Urinary bladder (tissue), 4 donors: ENCODE data around the gene AGMO. TPM values are rescaled to one million over a fixed set of nuclear protein-coding genes. Genes with fewer than 3 reads are reported as not detected.

Experiments
- DNase-seq: peaks from one replicate; pipeline ENCODE4 v3.0.0-alpha.2; 2015; ENCODE audit errors: extremely low spot score
- H3K27ac ChIP-seq: one replicate; pipeline ENCODE4 v1.5.1; 2013; ENCODE audit warnings: low read depth, mild to moderate bottlenecking, moderate library complexity
- H3K36me3 ChIP-seq: one replicate; pipeline ENCODE4 v1.6.1; 2013; ENCODE audit warnings: mild to moderate bottlenecking, moderate library complexity; ENCODE audit not compliant: insufficient read depth
- H3K4me1 ChIP-seq: one replicate; pipeline ENCODE4 v1.6.1; 2013; ENCODE audit warnings: mild to moderate bottlenecking, moderate library complexity; ENCODE audit not compliant: insufficient read depth
- H3K4me3 ChIP-seq: one replicate; pipeline ENCODE4 v1.5.1; 2013; ENCODE audit warnings: low read depth, low read length
- WGBS: extraction: QIAGEN DNeasy Blood & Tissue Kit; methylation state at CpG from one replicate; pipeline ENCODE4 v1.1.7; 2013; 5-methylcytosine and 5-hydroxymethylcytosine counted together
- polyA plus RNA-seq: library from polyadenylated mRNA; stranded (reverse); fragments of 200-250 nt; gene quantifications from one replicate; pipeline ENCODE4 v1.2.3, GENCODE V29; 2013
- total RNA-seq: library from RNA; depleted of rRNA; stranded (reverse); fragments of >200 nt; gene quantifications from one replicate; pipeline ENCODE4 v1.2.3, GENCODE V29; 2014
- donor health status: healthy with polysubstance abuse.
- donor health status: healthy.

The AGMO gene
- total and polyA plus RNA-seq, 2 donors: 0.58 to 1.1 TPM

DNA sequence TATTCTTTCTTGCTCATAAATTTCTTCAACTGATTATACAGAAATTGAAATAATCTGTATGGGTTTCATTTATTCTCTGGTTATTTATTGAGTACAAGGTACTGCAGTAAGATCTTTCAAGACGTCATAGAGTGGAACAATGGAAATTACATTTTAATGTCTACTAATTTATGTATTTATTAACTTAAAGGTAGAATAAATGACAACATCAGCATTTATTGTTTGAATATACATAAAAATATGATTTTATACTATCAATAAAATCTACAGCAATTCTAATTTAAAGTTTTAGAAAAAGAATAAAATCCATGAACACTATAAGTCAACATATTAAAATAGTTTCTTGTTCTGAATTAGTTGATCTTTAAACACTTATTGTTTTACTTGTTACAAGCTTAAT is 158.5 kb downstream of the AGMO start:
- no peak for DNase-seq
- 0% methylated on average over 1 of the region's 1 CpG for WGBS
- Histone ChIP-seq H3K27ac (no peak overlapping the region), H3K4me1 (no peaks in the 10 kb centered on the region), H3K36me3 (no peaks in the 10 kb centered on the region), H3K4me3 (no peak overlapping the region)

DNA sequence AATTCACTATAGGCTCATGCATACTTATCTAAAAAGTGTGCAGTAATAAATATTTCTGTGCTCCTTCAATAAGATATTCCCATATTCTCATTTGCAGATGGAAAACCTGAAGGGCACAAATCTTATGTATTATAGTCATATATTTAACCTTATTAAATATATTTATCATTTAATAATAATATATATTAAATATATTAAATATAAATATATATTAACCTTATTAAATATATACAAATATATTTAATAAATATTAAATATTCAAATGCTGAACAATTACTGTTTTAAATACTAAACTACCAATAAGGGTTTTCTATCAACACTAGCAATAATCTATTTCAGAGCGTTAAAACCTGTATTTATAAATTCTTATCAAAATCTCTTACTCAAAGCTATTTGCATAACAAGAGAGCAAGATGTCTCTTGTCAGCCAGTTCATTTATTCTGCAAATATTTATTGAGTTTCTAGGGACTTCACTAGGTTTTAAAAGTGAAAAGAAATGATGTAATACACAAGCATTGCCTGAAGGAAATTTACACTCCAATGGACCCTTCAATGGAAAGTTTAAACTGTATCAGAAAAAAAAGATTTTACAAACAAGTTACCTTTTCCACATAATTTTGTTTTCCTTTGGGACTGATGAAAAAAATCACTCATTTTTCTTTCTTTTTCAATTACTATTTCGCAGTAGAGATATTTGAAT is 159.2 kb downstream of the AGMO start:
- WGBS: 84% methylated on average over 2 of the region's 2 CpGs
- Histone ChIP-seq H3K36me3 (no peaks in the 10 kb centered on the region), H3K27ac (no peak overlapping the region), H3K4me3 (no peak overlapping the region), H3K4me1 (no peaks in the 10 kb centered on the region)
- no peak for DNase-seq

GRCh38 chr7:15400440-15400839 is 161.4 kb downstream of the AGMO start:
- DNase-seq: no peak
- 79% methylated on average over 3 of the region's 3 CpGs for WGBS
- Histone ChIP-seq H3K36me3 (no peaks in the 10 kb centered on the region), H3K4me3 (no peak overlapping the region), H3K27ac (no peak overlapping the region), H3K4me1 (no peaks in the 10 kb centered on the region)

DNA sequence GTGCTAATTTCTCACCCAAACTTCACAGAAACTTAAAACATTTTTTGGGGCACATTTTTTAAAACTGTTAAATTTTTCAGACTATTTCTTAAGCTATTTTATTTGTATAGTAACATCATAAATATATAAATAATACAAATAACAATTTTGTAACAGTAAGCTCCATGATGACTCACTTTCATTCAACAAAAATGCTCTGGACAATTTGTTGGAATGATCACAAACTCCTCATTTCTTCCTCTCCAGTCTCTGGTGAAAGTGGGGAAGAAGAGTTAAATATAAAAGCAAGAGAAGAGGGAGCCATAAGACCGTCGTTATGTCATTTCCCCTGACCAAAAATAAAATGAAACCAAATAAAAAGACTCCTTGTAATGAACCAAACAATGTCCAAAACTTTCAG is 162.4 kb downstream of the AGMO start:
- no peak overlapping the region for H3K4me3 ChIP-seq
- no peak for DNase-seq
- 61% methylated on average over 2 of the region's 2 CpGs for WGBS
- no peaks in the 10 kb centered on the region for H3K4me1 ChIP-seq
- H3K36me3 ChIP-seq: no peaks in the 10 kb centered on the region
- H3K27ac ChIP-seq: no peak overlapping the region

GRCh38 chr7:15397922-15398760 is 163.7 kb downstream of the AGMO start:
- Histone ChIP-seq H3K27ac (no peak overlapping the region), H3K4me3 (no peak overlapping the region), H3K4me1 (no peaks in the 10 kb centered on the region), H3K36me3 (no peaks in the 10 kb centered on the region)
- no peak for DNase-seq
- WGBS: 90% methylated on average over 9 of the region's 9 CpGs

DNA sequence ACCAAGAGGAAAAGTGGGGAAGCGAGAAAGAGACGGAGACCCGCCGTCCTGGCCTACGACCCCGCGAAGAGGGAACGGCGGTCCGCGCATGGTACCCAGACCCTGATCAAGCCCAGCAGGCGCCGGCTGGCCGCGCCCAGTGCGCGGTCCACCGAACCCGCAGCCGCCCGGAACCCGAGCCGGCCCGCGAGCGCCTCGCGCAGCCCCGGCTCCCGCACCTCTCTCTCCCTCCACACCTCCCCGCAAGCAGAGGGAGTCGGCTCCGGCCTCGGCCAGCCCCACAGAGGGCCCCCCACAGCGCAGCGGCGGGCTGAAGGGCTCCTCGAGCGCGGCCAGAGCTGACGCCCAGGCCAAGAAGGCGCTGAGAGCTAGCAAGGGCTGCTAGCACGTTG is 164.7 kb downstream of the AGMO start:
- H3K4me1 ChIP-seq: no peaks in the 10 kb centered on the region
- 97% methylated on average over 43 of the region's 43 CpGs for WGBS
- H3K27ac ChIP-seq: no peak overlapping the region
- DNase-seq: no peak
- H3K36me3 ChIP-seq: no peaks in the 10 kb centered on the region
- H3K4me3 ChIP-seq: no peak overlapping the region

- Histone ChIP-seq H3K36me3 (no peaks in the 10 kb centered on the region), H3K4me1 (no peaks in the 10 kb centered on the region), H3K27ac (no peak overlapping the region), H3K4me3 (no peak overlapping the region)
- 92% methylated on average over 24 of the region's 24 CpGs for whole genome bisulfite sequencing
- no peak for DNase-seq
These were observed 165.3 kb downstream of the AGMO start for GRCh38 chr7:15396210-15397158.

- H3K36me3 ChIP-seq: no peaks in the 10 kb centered on the region
- H3K4me1 ChIP-seq: no peaks in the 10 kb centered on the region
- DNase-seq: no peak
- 94% methylated on average over 1 of the region's 1 CpG for WGBS
- no peak overlapping the region for H3K4me3 ChIP-seq
- no peak overlapping the region for H3K27ac ChIP-seq
These were observed 172.7 kb downstream of the AGMO start for GRCh38 chr7:15389073-15389472.

GRCh38 chr7:15378494-15379145 is 183.2 kb downstream of the AGMO start:
- no peaks in the 10 kb centered on the region for H3K4me1 ChIP-seq
- 98% methylated on average over 2 of the region's 2 CpGs for WGBS
- H3K36me3 ChIP-seq: no peaks in the 10 kb centered on the region
- DNase-seq: no peak
- H3K27ac ChIP-seq: no peak overlapping the region
- no peak overlapping the region for H3K4me3 ChIP-seq

- H3K36me3 ChIP-seq: no peaks in the 10 kb centered on the region
- DNase-seq: no peak
- 40% methylated on average over 2 of the region's 2 CpGs for WGBS
- H3K27ac ChIP-seq: no peak overlapping the region
- no peaks in the 10 kb centered on the region for H3K4me1 ChIP-seq
- no peak overlapping the region for H3K4me3 ChIP-seq
These were observed 185.2 kb downstream of the AGMO start for GRCh38 chr7:15376600-15376999.

DNA sequence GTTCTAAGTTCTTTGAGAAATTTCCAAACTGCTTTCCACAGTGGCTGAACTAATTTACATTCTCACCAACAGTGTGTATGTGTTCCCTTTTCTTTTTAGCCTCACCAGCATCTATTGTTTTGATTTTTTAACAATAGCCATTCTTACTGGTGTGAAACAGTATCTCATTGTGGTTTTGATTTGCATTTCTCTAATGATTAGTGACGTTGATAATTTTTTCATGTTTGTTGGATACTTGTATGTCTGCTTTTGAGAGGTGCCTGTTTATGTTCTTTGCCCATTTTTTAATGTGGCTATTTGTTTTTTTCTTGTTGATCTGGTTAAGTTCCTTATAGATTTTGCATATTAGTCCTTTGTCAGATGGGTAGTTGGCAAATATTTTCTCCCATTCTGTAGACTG is 191.4 kb downstream of the AGMO start:
- 84% methylated on average over 1 of the region's 1 CpG for WGBS

DNA sequence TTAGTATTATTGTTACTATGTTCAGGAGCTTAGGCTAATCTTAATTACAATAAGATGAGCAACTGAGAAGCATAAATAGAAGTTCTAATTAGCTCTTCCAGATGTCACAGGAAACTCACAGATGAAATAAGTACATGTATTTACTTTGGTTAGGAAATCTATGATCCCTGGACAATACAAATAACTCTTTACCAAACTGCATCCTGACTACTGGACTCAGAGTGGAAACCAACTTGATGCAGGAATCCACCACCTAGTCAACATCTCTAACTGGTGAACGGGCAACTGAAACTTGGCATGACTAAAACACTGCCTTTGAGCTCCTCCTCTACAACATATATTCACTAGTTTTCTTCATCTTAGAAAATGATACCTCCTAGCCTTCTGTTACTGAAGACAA is 193.2 kb downstream of the AGMO start:
- Histone ChIP-seq H3K27ac (no peak overlapping the region), H3K4me3 (no peak overlapping the region), H3K4me1 (no peaks in the 10 kb centered on the region), H3K36me3 (no peaks in the 10 kb centered on the region)
- no peak for DNase-seq
- WGBS: 87% methylated on average over 1 of the region's 1 CpG

More for the DNA sequence above, 191.4 kb downstream of the AGMO start:
- Histone ChIP-seq H3K36me3 (no peaks in the 10 kb centered on the region), H3K4me3 (no peak overlapping the region), H3K27ac (no peak overlapping the region), H3K4me1 (no peaks in the 10 kb centered on the region)
- DNase-seq: no peak

DNA sequence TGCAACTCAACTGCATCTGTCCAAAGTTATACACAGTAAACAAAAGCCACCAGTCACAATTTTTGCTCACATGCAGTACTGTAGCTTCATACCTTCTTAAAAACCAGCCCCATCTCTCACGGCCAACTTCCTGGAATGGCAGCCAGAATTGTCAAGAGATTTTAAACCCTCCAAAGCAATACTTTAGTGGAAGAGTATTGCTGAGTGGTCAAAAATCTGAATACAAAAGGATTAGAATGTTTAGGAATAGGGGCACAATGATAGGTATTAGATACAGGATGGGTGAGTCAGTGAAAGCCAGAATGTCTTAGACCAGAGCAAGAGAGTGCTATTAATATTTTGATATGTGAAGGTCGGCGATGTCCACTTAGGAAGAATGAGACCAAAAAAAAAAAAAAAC is 193.9 kb downstream of the AGMO start:
- Histone ChIP-seq H3K27ac (no peak overlapping the region), H3K36me3 (no peaks in the 10 kb centered on the region), H3K4me1 (no peaks in the 10 kb centered on the region), H3K4me3 (no peak overlapping the region)
- DNase-seq: no peak
- WGBS: 94% methylated on average over 3 of the region's 3 CpGs
